Mucosa of descending colon (tissue), 3 donors: ENCODE measurements around the gene UPK1B. TPM values are rescaled to one million over a fixed set of nuclear protein-coding genes. Genes with fewer than 3 reads are reported as not detected.

Experiments used
- ATAC-seq: fragments of 200-7000 bp; cut with Tn5 transposase; one replicate; pipeline ENCODE4 v1.9.1; 2020; ENCODE audit warnings: mild to moderate bottlenecking, moderate library complexity
- DNase-seq, 3 donors: peaks; one replicate each; pipeline ENCODE4 v3.0.0-alpha.2; 2020
- H3K36me3 ChIP-seq: fragments of 200-600 bp; one replicate; pipeline ENCODE4 v1.8.0; 2021; ENCODE audit warnings: low read depth, mild to moderate bottlenecking
- H3K4me1 ChIP-seq: fragments of 200-600 bp; one replicate; pipeline ENCODE4 v1.8.0; 2021; ENCODE audit warnings: low read depth, mild to moderate bottlenecking
- H3K4me3 ChIP-seq: fragments of 200-600 bp; one replicate; pipeline ENCODE4 v1.8.0; 2021; ENCODE audit warnings: mild to moderate bottlenecking
- H3K9me3 ChIP-seq: fragments of 200-600 bp; one replicate; pipeline ENCODE4 v1.8.0; 2021; ENCODE audit warnings: mild to moderate bottlenecking
- intact Hi-C, 2 donors: fragments of 100-400 bp; cut with DNase I in 1 of 2; cut with micrococcal nuclease in 1 of 2; formaldehyde crosslinking; loops; one replicate each; pipeline versions ENCODE4 v1.11.0 to v1.11.1; 2022; cut with DNase I, micrococcal nuclease
- total RNA-seq, 3 donors: library from RNA; stranded (reverse); fragmentation: NEBNext Ultra II Directional in 2 of 3; extraction: Animal tissue kit (Norgen Biotek cat#: 25700) in 2 of 3; gene quantifications; one replicate each; pipeline versions ENCODE4 v1.2.1 to v1.2.4, GENCODE V29; 2021 to 2023
- TF ChIP-seq, protein P1 (sequence below): fragments of 200-600 bp; IDR thresholded peaks from one replicate; pipeline ENCODE4 v1.8.0; 2022; ENCODE audit warnings: antibody characterized with exemption, mild to moderate bottlenecking
- donor health status: DM: no; HTN: no; CAD: no; lungs with moderate emphysema.
- donor health status: DM: no; HTN: no; CAD: no.
- donor health status: DM: no; HTN: yes; CAD: no.

The UPK1B gene
- total RNA-seq, 3 donors from 2014 or later, result not detected

DNA sequence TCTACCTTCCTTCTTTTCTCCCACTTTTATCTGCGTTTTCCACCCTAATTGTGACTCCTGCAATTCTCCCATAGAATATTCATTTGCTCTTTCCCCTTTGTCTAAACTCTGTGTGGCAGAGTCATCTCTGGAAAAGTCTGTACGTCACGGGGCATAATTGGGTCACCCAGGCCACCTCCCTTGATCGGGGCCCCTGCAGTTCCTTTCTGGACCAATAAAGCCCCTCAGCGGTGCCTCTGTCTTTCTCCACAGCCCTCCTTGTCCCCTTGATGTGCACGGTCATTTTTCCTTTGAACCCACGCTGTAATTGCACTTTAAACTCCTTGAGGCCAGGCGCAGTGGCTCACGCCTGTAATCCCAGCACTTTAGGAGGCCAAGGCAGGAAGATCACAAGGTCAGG, 10.7 kb downstream of the UPK1B start:
- Histone ChIP-seq H3K9me3 (no peaks in the 10 kb centered on the region), H3K36me3 (no peaks in the 10 kb centered on the region), H3K4me3 (no peak overlapping the region), H3K4me1 (no peaks in the 10 kb centered on the region)
- intact Hi-C loops, result no loop called here
- no peak for DNase-seq
- TF ChIP-seq, protein P1, sequence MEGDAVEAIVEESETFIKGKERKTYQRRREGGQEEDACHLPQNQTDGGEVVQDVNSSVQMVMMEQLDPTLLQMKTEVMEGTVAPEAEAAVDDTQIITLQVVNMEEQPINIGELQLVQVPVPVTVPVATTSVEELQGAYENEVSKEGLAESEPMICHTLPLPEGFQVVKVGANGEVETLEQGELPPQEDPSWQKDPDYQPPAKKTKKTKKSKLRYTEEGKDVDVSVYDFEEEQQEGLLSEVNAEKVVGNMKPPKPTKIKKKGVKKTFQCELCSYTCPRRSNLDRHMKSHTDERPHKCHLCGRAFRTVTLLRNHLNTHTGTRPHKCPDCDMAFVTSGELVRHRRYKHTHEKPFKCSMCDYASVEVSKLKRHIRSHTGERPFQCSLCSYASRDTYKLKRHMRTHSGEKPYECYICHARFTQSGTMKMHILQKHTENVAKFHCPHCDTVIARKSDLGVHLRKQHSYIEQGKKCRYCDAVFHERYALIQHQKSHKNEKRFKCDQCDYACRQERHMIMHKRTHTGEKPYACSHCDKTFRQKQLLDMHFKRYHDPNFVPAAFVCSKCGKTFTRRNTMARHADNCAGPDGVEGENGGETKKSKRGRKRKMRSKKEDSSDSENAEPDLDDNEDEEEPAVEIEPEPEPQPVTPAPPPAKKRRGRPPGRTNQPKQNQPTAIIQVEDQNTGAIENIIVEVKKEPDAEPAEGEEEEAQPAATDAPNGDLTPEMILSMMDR, result no peak
- ATAC-seq, result no peak

DNA sequence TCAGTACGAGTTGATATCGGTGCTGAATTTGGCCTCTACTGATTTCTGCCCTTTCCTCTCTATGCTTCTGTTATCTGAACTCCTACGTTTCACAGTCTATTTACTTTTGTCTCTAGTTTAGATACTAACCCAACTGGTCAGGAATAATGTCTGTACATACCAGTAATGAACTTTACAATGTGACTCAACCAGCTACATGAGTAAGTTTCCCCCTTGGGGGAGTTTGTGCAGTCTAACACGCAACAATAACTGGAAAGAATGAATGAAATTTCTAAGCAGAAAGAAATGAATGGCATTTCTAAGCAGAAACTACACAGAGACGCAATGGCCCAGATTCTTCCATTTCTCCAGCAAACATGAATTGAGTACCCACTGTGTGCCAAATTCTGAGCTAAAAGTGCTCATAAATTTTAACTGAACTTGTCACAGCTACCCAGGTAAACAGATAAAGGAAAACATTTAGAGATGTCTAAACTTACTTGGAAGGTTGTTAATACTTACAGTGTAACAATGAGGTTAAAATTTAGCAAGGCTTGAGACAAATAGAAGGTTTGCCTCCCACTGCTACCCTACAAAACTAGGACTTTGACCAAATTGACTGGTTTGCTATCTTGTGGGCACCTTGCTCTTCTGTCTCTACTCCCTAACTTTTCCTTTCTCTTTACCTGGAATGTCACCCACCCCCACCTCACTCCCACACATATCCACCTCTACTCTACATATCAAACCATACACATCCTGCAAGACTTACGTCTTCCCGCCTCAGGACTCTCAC, 11.6 kb downstream of the UPK1B start:
- Histone ChIP-seq H3K36me3 (no peaks in the 10 kb centered on the region), H3K4me3 (no peak overlapping the region), H3K9me3 (no peaks in the 10 kb centered on the region), H3K4me1 (no peaks in the 10 kb centered on the region)
- DNase-seq, result no peak
- TF ChIP-seq, protein P1, result no peak
- intact Hi-C loops, result no loop called here
- ATAC-seq, result no peak

DNA sequence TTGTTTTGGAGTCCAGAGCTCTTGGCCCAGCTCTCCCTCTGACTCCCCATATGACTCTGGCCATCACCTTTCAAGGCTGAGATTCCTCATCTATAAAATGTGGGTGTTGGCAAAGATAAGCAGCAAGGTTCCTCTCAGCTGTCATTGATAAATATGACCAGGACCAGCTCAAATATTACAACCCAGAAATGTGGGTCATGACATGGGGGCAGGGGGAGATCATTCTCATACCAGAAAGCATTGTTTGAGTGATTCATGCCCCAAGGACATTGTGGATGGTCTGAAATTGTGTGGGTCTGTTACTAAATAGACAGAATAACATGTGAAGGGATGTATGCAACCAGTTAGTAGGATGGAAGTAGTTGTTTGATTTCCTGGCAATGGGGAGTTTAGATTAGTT, 13.9 kb downstream of the UPK1B start:
- TF ChIP-seq, protein P1, result no peak
- intact Hi-C loops, result no loop called here
- no peak for ATAC-seq

DNA sequence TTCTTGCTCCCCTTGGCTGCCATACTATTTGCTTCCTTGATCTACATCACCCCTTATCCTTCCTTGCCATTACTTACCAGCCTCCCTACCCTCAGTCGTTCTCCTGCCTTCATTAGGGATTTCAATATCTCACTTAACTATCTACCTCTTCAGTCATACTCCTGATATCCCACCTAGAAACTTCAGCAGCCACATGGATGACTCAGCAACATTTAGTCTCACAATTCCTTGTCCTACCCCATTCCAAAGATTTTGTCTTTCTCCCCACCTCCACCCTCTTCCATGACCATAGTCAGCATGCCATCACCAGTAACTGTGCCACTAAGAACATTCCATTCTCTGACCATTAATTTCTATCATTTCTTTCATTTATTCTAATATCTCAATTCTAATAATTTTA, 18.4 kb downstream of the UPK1B start:
- no peak for DNase-seq
- ATAC-seq, result no peak

More for the DNA sequence above, 13.9 kb downstream of the UPK1B start:
- no peak overlapping the region for H3K4me3 ChIP-seq
- H3K36me3 ChIP-seq, result no peaks in the 10 kb centered on the region
- no peak for DNase-seq
- H3K9me3 ChIP-seq, result no peaks in the 10 kb centered on the region
- no peaks in the 10 kb centered on the region for H3K4me1 ChIP-seq

DNA sequence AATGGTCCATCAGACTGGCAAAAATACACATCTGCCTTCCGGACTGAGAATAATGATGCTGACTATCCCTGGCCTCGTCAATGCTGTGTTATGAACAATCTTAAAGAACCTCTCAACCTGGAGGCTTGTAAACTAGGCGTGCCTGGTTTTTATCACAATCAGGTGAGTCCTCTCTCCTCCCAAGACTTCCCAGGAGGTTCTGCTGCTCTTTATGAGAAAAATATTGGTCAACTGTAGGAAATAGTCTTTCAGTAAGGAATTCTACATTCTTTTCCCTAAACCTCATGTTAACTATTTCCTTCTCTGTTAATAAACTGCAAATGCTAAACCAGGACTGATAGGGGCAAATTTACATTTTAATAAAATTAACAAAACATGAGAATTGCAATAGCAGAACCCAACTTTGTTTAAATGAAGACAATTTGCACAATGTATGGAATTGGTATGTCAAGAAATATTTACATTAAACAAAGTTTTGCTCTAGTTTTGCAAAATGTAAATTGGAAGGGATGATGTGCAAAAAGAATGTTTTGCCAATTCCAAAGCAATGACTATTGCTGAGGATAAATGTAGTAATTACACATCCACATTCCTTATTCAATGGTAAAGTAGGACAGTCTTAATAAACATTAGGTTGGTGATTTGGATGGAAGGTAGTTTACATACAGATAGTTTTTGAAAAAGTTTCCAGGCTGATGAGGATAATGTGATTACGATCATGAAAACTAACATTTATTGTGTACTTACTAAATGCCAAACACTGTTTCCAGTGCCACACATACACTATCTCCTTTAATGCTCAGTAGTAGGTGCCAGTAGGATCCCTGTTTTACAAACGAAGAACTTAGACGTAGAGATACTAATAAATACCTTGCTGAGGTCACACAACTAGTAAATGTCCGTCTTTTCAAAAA, 21.1 kb downstream of the UPK1B start:
- ATAC-seq (peak; percentile 66), DNase-seq (no peak)
- intact Hi-C loops, result no loop called here
- H3K4me3 ChIP-seq, result no peak overlapping the region
- H3K4me1 ChIP-seq, result no peaks in the 10 kb centered on the region
- no peaks in the 10 kb centered on the region for H3K9me3 ChIP-seq
- TF ChIP-seq, protein P1, result no peak
- no peaks in the 10 kb centered on the region for H3K36me3 ChIP-seq

More for the DNA sequence above, 18.4 kb downstream of the UPK1B start:
- H3K9me3 ChIP-seq, result no peaks in the 10 kb centered on the region
- H3K36me3 ChIP-seq, result no peaks in the 10 kb centered on the region
- no peak overlapping the region for H3K4me3 ChIP-seq
- no peaks in the 10 kb centered on the region for H3K4me1 ChIP-seq
- TF ChIP-seq, protein P1, result no peak
- intact Hi-C loops, result no loop called here
